GM12872 (cell line): ENCODE measurements around the gene TMEM176B.

Experiments used
- TF ChIP-seq, protein P1 (sequence below): IDR thresholded peaks from 3 replicates; pipeline ENCODE4 v1.5.1; 2011; ENCODE audit warnings: low read depth, mild to moderate bottlenecking, low read length, moderate library complexity; ENCODE audit not compliant: insufficient read depth

Gene TMEM176B

DNA sequence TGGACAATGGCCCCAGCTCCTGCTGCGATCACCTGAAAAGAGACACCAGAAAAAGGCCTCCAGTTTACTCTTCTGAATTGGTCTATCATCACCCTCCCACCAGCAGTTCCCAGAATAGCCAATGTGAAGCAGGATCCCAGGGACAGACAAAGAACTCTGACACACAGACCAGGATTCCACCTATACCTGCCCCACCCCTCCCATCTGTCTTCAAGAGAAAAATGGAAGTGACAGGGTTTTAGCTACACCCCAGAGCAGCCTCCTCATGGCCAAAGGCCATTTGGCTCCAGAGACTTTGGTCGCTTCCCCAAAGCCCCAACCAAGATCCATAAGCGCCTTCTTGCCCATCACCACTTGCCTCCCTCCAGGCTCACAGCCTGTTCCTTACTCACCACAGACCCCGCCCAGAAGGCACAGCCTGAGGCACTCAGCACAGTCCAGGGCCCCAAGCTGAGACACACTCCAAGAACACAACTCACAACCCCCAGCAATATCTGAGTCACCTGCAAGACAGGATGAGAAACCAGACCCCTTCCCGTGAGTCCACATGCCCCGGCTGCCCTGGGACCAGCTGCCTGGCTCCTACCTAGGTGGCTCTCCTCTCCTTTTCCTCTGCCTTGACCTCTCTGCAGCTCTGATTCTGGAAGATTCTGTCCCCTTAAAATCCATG lies 6.5 kb downstream of the TMEM176B start:
- TF ChIP-seq, protein P1, sequence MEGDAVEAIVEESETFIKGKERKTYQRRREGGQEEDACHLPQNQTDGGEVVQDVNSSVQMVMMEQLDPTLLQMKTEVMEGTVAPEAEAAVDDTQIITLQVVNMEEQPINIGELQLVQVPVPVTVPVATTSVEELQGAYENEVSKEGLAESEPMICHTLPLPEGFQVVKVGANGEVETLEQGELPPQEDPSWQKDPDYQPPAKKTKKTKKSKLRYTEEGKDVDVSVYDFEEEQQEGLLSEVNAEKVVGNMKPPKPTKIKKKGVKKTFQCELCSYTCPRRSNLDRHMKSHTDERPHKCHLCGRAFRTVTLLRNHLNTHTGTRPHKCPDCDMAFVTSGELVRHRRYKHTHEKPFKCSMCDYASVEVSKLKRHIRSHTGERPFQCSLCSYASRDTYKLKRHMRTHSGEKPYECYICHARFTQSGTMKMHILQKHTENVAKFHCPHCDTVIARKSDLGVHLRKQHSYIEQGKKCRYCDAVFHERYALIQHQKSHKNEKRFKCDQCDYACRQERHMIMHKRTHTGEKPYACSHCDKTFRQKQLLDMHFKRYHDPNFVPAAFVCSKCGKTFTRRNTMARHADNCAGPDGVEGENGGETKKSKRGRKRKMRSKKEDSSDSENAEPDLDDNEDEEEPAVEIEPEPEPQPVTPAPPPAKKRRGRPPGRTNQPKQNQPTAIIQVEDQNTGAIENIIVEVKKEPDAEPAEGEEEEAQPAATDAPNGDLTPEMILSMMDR, result no peak

DNA sequence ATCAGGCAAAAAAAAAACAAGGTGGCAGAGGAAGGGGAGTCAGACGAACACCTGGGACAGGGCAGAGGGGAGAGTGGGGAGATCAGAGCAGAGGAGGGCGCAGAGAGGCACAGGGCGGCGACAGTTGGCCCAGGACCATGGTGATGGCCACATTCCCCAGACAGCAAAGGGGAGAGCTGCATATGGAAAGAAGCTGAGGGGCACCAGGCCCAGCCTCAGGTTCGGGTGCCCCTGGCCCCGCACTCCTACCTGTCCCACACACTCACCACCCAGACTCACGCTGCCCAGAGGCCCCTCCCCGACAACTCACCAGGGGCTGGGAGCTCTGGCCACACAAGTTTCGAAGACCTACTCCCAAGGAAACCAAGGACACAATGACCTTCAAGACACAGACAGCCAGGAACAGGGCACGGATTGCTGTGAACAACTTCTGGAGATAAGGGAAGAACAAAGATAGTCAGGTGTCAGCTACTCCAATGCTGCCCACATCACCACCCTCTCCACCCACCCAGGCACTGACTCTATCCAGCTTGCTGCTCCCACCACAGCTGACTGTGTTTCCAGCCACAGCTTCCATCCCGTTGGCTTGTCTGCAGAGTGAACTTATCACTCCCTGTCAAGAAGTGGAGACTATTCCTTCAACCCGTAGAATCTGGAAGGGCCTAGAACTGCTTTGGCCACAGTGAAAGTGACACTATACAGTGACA lies 8.3 kb downstream of the TMEM176B start:
- TF ChIP-seq, protein P1, result no peak

DNA sequence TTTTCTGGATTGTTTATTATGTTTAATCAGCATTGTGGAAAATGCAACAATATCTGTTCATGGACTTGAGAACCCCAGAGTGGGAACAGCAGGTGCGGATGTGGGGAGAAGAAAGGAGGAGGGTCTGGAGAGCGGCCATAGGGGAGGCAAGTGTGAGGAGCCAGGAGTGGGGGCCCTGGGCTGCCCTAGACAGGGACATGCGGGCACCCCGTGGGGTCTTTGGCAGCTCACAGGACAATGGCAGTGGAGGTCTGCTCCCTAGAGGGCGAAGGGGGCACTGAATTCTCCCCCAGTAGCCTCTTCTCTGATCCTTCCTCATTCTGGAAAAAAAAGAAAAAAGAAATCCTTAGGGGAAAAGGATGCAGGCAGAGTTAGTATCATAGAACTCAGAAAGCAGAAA lies 8.9 kb downstream of the TMEM176B start:
- TF ChIP-seq, protein P1, result no peak

DNA sequence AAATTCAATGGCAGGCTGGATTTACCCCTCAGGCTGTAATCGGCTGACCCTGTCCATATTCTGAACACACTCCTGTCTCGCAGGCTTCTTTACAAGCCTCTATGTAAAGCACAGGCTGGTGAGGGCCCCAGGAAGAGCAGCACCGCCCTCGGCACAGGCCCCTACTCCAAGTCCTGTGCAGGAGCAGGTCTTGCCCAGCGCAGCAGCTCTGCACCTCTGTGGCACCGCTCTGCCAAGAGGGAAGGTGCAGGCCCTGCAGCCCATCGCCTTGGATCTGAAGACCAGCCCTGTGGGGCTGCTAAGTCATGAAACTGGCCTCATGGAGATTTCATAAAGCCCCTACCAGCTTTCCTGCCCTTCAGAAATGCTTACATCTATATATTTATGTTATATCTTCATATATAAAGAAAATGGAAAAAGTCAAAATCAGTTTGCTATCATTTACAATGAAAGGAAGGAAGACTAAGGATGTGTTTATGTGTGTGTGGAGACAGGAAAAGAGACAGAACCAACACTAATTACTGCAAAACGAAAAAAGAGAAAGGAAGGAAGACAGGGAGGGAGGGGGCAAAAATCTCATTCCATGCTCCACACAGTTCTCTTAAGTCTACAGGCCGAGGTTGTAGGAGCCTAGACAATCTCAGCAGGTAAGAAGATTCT lies 9.6 kb downstream of the TMEM176B start:
- TF ChIP-seq, protein P1, result no peak

DNA sequence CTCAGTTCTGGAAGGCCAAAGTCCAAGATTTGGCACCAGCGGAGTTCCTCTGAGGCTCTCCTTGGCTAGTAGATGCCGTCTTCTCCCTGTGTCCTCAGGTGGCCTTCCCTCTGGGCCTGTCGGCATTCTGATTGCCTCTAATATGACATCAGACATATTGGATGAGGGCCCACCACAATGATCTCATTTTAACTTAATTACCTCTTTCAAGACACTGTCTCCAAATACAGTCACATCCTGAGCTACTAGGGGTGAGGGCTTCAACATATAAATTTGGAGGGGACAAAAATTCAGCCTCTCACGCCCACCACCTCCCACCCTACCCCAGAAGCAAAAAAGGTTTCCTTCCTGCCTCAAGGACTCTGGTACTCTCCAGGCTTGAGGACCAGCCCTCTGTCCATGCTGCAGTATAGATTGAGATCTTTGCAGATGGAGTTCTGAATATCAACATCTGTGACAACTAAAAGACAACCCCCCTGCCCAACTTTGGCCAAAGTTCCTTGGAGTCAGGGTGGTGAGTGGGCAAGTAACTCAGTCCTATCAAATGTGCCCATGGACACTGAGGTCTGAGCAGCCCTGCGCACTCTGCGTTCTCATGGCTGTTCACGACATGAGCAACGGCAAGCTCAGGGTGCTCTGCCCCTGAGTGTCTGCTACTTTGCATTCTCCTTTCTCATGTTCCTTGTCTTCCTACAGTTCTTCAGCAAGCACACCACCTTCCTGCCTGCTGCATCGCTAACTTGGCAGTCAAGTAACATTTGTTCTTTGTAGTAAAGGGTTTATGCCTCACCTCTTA lies 11.5 kb downstream of the TMEM176B start:
- TF ChIP-seq, protein P1, result no peak

DNA sequence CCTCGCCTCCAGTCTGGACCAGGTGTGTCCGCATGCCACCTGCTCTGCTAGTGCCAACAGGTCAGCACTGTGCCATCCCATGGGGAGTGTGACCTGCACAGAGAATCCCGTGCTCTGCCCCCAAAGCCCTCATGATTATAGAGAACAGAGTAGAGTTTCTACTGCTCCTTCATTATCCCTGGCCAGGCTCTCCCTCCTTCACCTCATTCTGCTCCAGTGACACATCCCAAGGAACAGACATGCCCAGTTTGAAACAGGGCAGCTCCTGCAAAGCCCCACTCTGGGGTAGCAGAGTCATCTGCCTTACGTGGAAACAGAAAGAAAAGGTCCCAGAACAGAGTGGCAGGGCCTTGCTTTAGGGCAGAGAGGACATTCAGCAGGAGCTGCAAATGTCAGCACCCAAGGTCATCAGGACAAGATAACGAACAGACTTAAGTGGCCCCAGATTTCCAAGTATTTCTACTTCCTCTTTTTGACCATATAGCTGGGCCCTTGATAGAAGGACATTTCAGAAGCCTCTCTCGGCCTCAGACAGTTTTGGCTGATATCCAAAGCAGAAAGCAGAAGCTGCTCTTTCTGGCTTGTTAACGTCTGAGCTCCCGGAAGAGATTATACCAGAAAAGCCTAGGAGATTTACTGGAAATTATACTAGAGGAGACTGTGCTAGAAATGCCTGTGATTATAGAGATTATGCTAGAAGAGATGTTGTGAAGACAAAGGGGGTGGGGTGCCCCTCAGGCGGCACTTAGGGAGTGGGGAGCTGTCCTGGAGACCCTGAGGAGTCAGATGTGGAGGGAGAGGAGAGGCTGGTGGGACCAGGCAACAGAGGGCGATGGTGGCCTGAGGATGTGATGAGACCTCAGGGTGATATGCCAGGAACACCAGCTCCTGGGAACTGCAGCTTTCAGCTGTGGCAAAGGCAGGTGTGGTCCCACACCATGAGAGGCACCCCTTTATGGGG lies 12.6 kb downstream of the TMEM176B start:
- TF ChIP-seq, protein P1, result no peak
